ENCODE results near the gene PRSS3.

PRSS3 gene

DNA sequence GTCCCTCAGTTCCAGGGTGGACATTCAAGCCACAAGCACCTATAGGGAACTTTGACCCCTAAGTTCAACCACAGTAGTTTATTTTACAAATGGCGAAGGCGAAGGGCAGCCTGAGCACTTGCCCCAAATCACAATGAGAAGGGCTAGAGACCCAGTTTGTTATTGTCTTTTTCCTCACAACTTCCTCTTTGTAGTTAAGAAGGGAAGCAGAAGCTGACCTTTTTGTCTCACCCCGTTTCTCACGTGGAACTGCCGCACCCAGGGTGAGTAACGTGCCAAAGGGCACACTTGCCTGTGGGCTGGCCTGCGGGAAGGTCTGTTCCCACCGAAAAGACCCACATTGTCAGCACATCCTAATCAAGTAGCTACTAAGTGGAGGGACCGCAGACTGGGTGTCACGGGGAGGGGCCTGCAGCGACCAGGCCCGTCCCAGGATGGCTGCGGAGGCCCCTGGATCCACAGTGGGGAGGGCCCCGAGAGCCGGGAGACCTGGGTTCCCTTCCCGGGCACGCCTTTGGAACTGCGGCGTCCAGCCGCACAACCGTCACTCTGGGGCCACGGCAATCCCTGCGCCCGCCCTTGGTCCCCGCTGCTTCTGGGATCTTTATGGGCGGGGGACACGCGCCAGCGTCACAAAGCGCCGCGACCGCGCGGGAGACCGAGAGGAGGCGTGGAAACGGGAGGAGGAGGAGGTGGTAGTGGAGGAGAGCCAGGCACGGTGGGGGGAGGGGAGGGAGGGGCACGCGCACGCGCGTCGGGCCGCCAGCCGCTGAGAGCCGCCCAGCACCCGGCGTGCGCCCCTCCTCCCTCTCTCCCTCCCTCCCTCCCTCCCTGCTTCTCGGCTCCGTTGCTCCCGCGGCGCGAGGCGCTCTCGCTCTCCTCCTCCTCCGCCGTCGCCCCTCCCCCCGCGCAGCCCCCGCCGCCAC is 21.2 kb downstream of the PRSS3 start, which contains the start of gene UBE2R2:
UBE2R2 (plus strand) TSS at position 834 of the 926 bp plus-strand sequence. CDS start 598 bp downstream, outside the sequence.
- no CpG with 5 or more reads among the region's 66 CpGs for WGBS, 2 donors (ENCODE audit: extremely low coverage in 2 of 2, insufficient read length in 2 of 2, insufficient replicate concordance in 1 of 2)
- Histone ChIP-seq H3K4me1 (ENCODE audit: control insufficient read depth in 2 of 2, insufficient read depth in 1 of 2, low read depth in 1 of 2, low read length in 2 of 2) (peaks cover 4 to 10% of the 10 kb centered on the region in 2 donors), H3K18ac (ENCODE audit: low read length) (peak within 1 kb of the TSS; percentile 99), H3K4ac (ENCODE audit: low read length) (peak within 1 kb of the TSS; percentile 94), H3K9ac (ENCODE audit: low read depth, low read length, poor library complexity) (peak within 1 kb of the TSS; percentile 91), H4K8ac (ENCODE audit: low read depth, low read length) (peak within 1 kb of the TSS; percentile 78), H3K27me3 (ENCODE audit: control insufficient read depth in 3 of 3, insufficient read depth in 3 of 3, low read depth in 1 of 3, low read length in 3 of 3) (no peaks in the 10 kb centered on the region), H3K23ac (ENCODE audit: low read depth, low read length, poor library complexity) (peak within 1 kb of the TSS; percentile 68), H3K4me3 (ENCODE audit: low read length in 2 of 2) (peak within 1 kb of the TSS; percentile 65 to 87), H3K27ac (replicated peaks; ENCODE audit: low read length) (peak within 1 kb of the TSS; percentile 99), H2BK120ac (ENCODE audit: low read depth, low read length) (peak within 1 kb of the TSS; percentile 78), H4K91ac (ENCODE audit: low read depth, low read length, poor library complexity) (peak within 1 kb of the TSS; percentile 98), H3K9me3 (replicated peaks in 1 of 2; ENCODE audit: control insufficient read depth in 2 of 2, insufficient read depth in 1 of 2, low read depth in 1 of 2, low read length in 2 of 2) (no peaks in the 10 kb centered on the region), H2BK5ac (ENCODE audit: low read length) (peak within 1 kb of the TSS; percentile 100), H2AK5ac (ENCODE audit: low read depth, low read length) (peak within 1 kb of the TSS; percentile 99), H3K36me3 (replicated peaks in 1 of 2; ENCODE audit: control insufficient read depth in 2 of 2, insufficient read depth in 2 of 2, low read length in 2 of 2) (peaks cover 0 to 14% of the 10 kb centered on the region in 2 donors), H2AFZ (ENCODE audit: low read length) (peak within 1 kb of the TSS; percentile 98), H3K14ac (ENCODE audit: low read length) (peak within 1 kb of the TSS; percentile 84), H3K4me2 (ENCODE audit: insufficient read depth, low read length, poor library complexity, severe bottlenecking) (peak within 1 kb of the TSS; percentile 82), H2BK15ac (ENCODE audit: low read length) (peak within 1 kb of the TSS; percentile 77), H3K79me1 (ENCODE audit: low read depth, low read length) (peaks cover 1% of the 10 kb centered on the region), H2BK12ac (ENCODE audit: low read length) (no peak within 1 kb of the TSS)
- DNase-seq (ENCODE audit: low spot score), result peak; percentile 85

DNA sequence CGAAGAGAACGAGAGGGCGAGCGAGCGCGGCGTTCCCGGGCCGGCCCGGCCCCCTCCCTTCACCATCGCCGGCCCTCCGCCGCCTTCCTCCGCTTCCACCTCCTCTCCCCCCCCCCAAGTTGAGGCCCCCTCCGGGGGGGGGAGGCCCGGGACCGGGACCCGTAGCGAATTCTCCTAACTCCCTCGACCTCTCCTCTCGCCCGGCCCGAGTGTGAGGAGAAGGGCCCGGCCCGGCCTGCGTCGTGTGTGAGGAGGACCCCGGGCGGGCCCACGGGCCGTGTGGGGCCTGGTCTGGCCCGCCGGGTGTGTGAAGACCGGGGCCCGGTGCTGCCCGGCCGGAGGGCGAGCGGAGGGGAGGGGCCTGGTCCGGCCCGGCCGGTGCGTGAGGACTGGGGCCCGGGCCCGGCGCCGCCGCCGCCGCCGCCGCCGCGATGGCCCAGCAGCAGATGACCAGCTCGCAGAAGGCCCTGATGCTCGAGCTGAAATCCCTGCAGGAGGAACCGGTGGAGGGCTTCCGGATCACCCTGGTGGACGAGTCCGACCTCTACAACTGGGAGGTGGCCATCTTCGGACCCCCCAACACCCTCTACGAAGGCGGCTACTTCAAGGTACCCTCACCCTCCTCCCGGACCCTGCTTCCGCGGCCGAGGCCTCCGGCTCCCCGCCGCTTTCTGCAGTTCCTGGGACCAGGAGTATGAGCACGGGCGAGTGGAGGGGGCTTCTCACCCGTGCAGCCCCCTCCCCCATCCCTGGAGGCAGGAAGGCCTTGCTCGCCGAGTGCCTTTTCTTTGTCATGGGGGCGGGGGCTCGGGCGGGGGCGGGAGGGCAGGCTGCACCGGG is 22.2 kb downstream of the PRSS3 start:
- peak overlapping the region; percentile 65 to 87 for H3K4me3 ChIP-seq (ENCODE audit: low read length in 2 of 2)
- H3K4me2 ChIP-seq (ENCODE audit: insufficient read depth, low read length, poor library complexity, severe bottlenecking), result peak overlapping the region; percentile 37
- H3K23ac ChIP-seq (ENCODE audit: low read depth, low read length, poor library complexity), result peak overlapping the region; percentile 68
- H3K36me3 ChIP-seq (replicated peaks in 1 of 2; ENCODE audit: control insufficient read depth in 2 of 2, insufficient read depth in 2 of 2, low read length in 2 of 2), result peaks cover 0 to 14% of the 10 kb centered on the region in 2 donors
- no peaks in the 10 kb centered on the region for H3K27me3 ChIP-seq (ENCODE audit: control insufficient read depth in 3 of 3, insufficient read depth in 3 of 3, low read depth in 1 of 3, low read length in 3 of 3)
- peak overlapping the region; percentile 84 for H3K14ac ChIP-seq (ENCODE audit: low read length)
- H3K79me1 ChIP-seq (ENCODE audit: low read depth, low read length), result peaks cover 1% of the 10 kb centered on the region
- peak overlapping the region; percentile 94 for H3K4ac ChIP-seq (ENCODE audit: low read length)
- H4K91ac ChIP-seq (ENCODE audit: low read depth, low read length, poor library complexity), result peak overlapping the region; percentile 98
- peak; percentile 70 for DNase-seq (ENCODE audit: low spot score)
- no peaks in the 10 kb centered on the region for H3K9me3 ChIP-seq (replicated peaks in 1 of 2; ENCODE audit: control insufficient read depth in 2 of 2, insufficient read depth in 1 of 2, low read depth in 1 of 2, low read length in 2 of 2)
- H2BK5ac ChIP-seq (ENCODE audit: low read length), result peak overlapping the region; percentile 100
- H3K27ac ChIP-seq (replicated peaks; ENCODE audit: low read length), result peak overlapping the region; percentile 99
- peak overlapping the region; percentile 91 for H3K9ac ChIP-seq (ENCODE audit: low read depth, low read length, poor library complexity)
- H2BK120ac ChIP-seq (ENCODE audit: low read depth, low read length), result peak overlapping the region; percentile 78
- peak overlapping the region; percentile 77 for H2BK15ac ChIP-seq (ENCODE audit: low read length)
- peak overlapping the region; percentile 57 for H4K8ac ChIP-seq (ENCODE audit: low read depth, low read length)
- H2AFZ ChIP-seq (ENCODE audit: low read length), result peak overlapping the region; percentile 77
- no peak overlapping the region for H2BK12ac ChIP-seq (ENCODE audit: low read length)
- WGBS, 2 donors (ENCODE audit: extremely low coverage in 2 of 2, insufficient read length in 2 of 2, insufficient replicate concordance in 1 of 2), result no CpG with 5 or more reads among the region's 81 CpGs
- H2AK5ac ChIP-seq (ENCODE audit: low read depth, low read length), result peak overlapping the region; percentile 99
- peaks cover 4 to 10% of the 10 kb centered on the region in 2 donors for H3K4me1 ChIP-seq (ENCODE audit: control insufficient read depth in 2 of 2, insufficient read depth in 1 of 2, low read depth in 1 of 2, low read length in 2 of 2)
- H3K18ac ChIP-seq (ENCODE audit: low read length), result peak overlapping the region; percentile 98

GRCh38 chr9:33818167-33818846 is 22.9 kb downstream of the PRSS3 start:
- Histone ChIP-seq H3K4me3 (ENCODE audit: low read length in 2 of 2) (peak overlapping the region; percentile 65 to 87), H3K27me3 (ENCODE audit: control insufficient read depth in 3 of 3, insufficient read depth in 3 of 3, low read depth in 1 of 3, low read length in 3 of 3) (no peaks in the 10 kb centered on the region), H3K36me3 (replicated peaks in 1 of 2; ENCODE audit: control insufficient read depth in 2 of 2, insufficient read depth in 2 of 2, low read length in 2 of 2) (peaks cover 0 to 14% of the 10 kb centered on the region in 2 donors), H2BK15ac (ENCODE audit: low read length) (no peak overlapping the region), H2BK120ac (ENCODE audit: low read depth, low read length) (no peak overlapping the region), H3K79me1 (ENCODE audit: low read depth, low read length) (no peaks in the 10 kb centered on the region), H3K9me3 (replicated peaks in 1 of 2; ENCODE audit: control insufficient read depth in 2 of 2, insufficient read depth in 1 of 2, low read depth in 1 of 2, low read length in 2 of 2) (no peaks in the 10 kb centered on the region), H3K23ac (ENCODE audit: low read depth, low read length, poor library complexity) (peak overlapping the region; percentile 68), H3K4ac (ENCODE audit: low read length) (no peak overlapping the region), H2BK5ac (ENCODE audit: low read length) (peak overlapping the region; percentile 100), H2AK5ac (ENCODE audit: low read depth, low read length) (no peak overlapping the region), H4K8ac (ENCODE audit: low read depth, low read length) (no peak overlapping the region), H3K9ac (ENCODE audit: low read depth, low read length, poor library complexity) (no peak overlapping the region), H2AFZ (ENCODE audit: low read length) (peak overlapping the region; percentile 77), H3K4me1 (ENCODE audit: control insufficient read depth in 2 of 2, insufficient read depth in 1 of 2, low read depth in 1 of 2, low read length in 2 of 2) (peaks cover 4 to 10% of the 10 kb centered on the region in 2 donors), H3K14ac (ENCODE audit: low read length) (no peak overlapping the region), H2BK12ac (ENCODE audit: low read length) (no peak overlapping the region), H3K4me2 (ENCODE audit: insufficient read depth, low read length, poor library complexity, severe bottlenecking) (peak overlapping the region; percentile 71), H4K91ac (ENCODE audit: low read depth, low read length, poor library complexity) (no peak overlapping the region), H3K27ac (replicated peaks; ENCODE audit: low read length) (peak overlapping the region; percentile 99), H3K18ac (ENCODE audit: low read length) (peak overlapping the region; percentile 85)
- no CpG with 5 or more reads among the region's 18 CpGs for WGBS, 2 donors (ENCODE audit: extremely low coverage in 2 of 2, insufficient read length in 2 of 2, insufficient replicate concordance in 1 of 2)
- DNase-seq (ENCODE audit: low spot score), result no peak

Measured in neuronal stem cell (in vitro differentiated cells).